Middle frontal gyrus (tissue), 1 donor: ENCODE data around the gene BBX.

Experiments used
- DNase-seq: peaks from one replicate; pipeline ENCODE4 v3.0.0-alpha.2; 2015; ENCODE audit warnings: low spot score; ENCODE audit errors: extremely low spot score

The BBX gene

DNA sequence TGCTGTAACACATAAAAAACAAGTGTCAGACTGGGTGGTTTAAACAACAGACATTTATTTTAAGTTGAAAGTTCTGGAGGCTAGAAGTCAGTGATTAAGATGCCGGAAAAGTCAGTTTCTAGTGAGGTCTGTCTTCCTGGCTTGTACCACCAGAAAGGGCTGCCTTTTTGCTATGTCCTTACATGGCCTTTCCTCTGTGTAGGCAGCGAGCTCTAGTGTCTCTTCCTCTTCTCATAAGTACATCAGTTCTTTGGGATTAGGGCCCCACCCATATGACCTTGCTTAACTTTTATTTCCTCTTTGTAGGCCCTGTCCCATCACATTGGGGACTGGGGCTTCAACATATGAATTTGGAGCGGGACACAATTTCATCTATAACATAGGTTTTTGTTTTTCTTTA is 128.0 kb downstream of the BBX start:
- no peak for DNase-seq

- no peak for DNase-seq
These were observed 129.0 kb downstream of the BBX start for GRCh38 chr3:107651782-107652181.

DNA sequence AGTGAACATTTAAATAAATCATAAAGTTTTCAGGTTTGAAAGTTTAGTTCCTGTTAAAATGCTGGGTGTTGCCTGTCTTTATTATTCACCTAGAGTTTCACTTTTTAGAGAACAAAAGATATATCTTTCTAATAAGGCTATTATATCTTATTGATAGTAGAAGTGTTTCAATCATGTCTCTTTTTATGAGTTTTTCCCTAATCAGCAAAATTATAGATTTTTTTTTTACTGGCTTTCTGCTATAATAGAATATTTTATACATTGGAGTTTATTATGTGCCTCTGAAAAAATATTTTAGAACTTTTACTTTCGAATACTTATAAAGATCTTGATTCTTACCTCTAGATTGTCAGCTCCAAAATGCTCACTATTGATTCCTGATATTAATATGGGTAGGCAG is 131.5 kb downstream of the BBX start:
- DNase-seq = no peak

GRCh38 chr3:107657971-107658370 is 135.2 kb downstream of the BBX start:
- no peak for DNase-seq

- DNase-seq = peak; percentile 15
These were observed 137.7 kb downstream of the BBX start for GRCh38 chr3:107660306-107660976.

- no peak for DNase-seq
These were observed 138.8 kb downstream of the BBX start for GRCh38 chr3:107661447-107662123.

DNA sequence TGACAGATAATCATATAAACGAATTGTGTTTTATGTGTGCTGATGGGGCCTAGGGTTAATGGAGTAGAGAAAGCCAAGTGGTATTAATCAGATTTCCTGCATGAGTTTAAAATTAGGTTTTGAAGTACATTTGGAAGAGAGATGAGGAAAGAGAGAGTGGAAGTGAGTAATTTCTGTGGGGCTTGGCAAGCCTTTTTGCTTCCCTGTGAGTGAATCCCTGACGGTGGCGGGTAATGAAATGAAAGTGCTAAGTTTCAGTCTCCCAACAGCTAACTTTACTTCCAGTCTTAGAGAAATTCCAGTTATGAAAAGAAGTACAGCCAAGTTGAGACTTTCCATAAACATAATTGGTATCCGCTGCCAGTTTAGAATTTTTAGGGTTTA is 139.4 kb downstream of the BBX start:
- no peak for DNase-seq

- no peak for DNase-seq
These were observed 139.8 kb downstream of the BBX start for GRCh38 chr3:107662586-107662985.

DNA sequence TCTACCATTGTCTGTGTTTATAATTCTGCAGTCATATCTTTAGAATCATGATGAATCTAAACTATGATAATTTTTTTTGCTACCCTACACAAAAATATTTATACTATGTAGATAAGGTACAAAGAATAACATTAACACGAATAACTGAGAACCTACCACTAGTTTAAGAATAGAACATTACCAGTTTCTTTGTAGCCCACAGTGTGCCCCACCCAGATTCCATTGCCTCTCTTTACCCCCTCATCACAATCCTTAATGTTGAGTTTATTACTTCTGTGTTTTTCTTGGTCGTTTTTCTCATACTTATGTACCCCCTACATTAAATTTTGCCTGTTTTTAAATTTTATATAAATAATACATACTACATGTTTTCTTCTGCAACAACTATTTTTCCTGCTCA is 140.5 kb downstream of the BBX start:
- DNase-seq = no peak

DNA sequence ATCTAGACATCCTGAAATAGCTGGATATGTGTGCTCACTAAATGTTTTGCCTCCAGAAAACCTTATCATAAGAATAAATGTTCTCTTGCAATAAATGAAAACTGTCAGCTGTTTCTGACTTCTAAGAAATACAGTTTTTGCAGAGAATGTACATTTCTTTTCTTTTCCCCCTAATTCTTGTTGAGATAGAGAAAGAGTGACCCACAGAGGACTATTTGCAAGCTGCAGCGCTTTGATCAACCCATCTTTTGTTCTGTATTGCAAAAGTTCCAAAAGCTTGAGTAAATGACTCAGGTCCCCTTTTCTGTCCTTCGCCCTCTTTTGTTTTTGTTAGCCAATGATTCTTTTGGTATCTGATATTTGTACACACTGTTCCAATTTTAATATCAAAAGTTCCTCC is 141.9 kb downstream of the BBX start:
- DNase-seq = no peak

GRCh38 chr3:107665351-107665750 is 142.6 kb downstream of the BBX start:
- no peak for DNase-seq

- no peak for DNase-seq
These were observed 144.1 kb downstream of the BBX start for GRCh38 chr3:107666853-107667252.

- DNase-seq = no peak
These were observed 145.7 kb downstream of the BBX start for GRCh38 chr3:107668416-107668815.

DNA sequence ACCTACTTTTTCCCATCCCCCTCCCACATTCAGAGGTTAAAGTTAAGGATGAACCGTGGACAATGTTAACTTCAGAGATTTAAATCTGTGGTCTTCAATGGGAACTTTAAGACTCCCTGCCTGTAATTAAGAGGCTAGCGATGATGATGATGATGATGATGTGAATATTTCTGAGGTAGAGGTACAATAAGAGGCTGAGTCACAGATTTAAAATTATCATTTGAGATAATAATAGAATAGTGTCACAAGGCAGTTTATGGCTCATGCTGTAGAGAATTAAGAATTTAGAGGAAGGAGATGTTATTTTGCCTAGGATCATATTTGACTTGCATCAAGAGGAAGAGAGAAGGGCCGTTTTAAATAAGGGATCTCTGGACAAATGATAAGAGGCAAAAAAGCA is 146.2 kb downstream of the BBX start:
- DNase-seq = no peak

DNA sequence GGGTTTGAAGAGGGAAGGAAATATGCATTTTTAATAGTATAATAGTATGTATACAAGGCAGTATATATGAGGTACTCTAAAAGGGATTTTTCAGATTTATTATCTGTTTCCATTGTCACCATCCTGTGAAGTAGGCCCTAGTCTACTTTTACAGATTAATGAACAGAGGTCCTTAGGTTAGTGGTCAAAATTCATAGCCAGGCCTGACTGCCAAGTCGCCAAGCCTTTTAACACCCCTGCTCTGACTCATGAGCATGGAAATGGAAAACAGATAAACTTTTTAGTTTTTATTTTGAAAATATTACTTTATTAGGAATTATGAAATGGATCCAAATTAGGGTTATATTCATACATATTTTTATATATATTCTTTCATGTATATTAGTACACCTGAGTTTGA is 146.9 kb downstream of the BBX start:
- DNase-seq = no peak

DNA sequence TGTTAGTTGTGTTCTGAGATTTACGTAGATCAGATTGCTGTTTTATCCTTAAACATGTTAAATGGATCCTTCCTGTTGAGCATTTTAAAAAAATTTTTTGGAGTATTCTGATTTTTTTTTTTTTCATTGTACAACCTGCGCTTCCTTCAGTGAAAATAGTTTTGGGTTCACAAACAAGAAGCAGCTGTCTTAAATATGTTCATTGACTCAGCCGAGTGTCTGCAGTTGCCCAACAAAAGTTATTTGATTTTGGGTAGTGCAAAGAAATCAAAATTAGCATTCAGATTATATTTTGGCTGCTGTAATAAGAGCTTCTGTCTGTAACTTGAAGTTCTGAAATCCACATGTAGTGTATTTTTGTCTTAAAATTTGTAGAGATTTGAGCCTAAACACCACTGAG is 148.2 kb downstream of the BBX start:
- DNase-seq = no peak

GRCh38 chr3:107674371-107674770 is 151.6 kb downstream of the BBX start:
- DNase-seq = peak; percentile 18

DNA sequence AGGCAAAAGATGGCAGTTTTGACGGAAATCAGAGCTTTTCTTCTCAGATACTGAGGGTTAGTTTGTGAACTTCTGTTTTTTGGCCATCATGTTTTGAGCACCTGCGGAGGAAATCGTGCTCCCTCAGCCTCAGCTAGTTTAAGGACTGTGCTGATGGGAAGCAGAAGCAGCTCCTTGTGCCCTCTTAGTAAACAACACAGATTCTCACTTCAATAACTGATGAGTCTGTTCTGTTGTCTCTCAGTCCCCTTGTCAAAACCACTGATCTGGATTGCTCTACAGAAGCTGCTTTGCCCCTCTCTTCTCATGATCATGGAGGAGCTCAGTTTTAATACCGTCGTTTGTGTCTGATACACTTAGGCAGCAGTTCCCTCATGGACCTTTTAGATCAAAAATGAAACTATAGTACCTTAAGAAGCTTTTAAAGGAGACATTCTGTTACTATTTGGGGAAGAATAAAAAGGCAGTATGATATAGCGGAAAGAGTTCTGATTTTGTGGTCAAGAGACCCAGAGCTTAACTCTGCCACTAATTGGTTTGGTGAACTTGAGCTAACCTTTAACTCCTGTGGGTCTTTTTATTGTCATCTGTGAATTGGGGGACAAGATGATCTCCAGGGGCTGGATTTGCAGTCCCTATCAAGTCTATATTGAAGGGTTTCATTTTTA is 152.6 kb downstream of the BBX start:
- DNase-seq = no peak

DNA sequence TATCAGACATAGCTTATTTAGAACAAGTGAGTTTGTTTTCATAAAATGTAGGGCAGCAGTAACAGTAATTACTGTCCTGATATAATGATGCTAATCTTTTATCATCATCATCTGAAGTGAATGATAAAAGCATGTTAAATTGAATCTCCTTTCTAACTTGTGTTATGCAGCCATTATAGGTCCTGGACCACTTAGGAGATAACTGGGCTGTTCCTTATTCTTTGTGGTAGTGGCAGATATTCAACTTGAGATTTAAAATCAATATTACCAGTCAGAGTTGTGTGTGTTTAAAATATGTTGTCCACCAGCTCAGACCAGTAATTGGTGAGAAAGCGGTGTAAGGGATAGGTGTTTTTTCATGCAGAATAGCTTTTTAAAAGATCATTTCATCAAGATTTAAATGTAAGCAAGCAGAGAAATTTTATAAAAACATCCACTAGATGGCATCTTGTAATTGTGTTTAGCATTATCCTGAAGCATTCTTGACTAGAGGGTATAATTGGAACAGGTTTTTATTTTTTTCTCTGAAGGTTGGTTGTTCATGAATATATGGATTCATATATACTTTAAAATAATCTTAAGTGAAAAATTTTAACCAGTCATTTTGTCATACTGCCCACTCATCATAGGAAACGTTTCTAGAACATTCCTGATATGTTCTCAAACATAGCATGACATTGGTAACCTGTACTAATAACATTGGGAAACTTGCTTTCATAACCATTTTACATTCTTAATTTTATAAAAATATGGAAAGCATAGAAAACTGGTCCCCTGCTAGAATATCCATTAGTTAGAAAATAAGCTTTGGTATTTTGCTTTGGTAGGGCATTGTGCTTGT is 153.9 kb downstream of the BBX start:
- peak; percentile 46 for DNase-seq

DNA sequence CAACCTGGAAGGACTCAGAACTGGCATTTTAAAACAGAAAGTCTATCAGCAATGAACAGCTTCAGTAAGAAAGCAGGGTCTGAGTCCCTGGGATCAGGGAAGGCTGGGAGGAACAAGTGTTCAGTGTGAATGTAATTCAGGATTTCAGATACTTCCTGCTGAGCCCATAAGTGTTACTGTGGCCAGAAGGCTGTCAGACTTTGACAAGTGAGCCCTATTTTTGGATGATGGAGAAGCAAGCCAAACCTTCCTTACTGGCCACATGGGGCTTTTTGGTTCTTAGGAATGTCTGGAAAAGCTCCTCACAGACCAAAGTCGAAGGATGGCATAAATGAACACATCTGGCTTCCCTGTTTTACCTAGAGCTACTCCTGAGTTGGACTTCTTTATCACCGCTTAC is 157.2 kb downstream of the BBX start:
- DNase-seq = no peak

DNA sequence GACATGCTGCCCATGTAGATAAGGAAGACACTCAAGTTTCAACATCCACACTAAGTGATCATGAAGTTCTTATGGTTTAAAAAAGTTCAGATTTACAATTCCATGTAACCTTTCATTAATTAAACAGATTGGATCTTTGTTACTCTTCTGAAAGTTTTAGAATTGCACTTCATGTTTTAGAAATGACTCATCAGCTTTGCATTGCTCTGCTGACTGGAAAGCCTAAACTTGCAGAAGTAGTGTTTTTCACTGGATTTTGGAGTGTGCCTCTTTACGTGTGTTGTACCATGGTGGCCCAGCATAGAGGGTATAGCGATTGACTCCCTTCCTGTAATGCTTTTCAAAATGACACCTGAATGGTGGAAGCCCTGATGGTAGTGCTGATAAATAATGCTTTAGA is 157.9 kb downstream of the BBX start:
- DNase-seq = no peak

DNA sequence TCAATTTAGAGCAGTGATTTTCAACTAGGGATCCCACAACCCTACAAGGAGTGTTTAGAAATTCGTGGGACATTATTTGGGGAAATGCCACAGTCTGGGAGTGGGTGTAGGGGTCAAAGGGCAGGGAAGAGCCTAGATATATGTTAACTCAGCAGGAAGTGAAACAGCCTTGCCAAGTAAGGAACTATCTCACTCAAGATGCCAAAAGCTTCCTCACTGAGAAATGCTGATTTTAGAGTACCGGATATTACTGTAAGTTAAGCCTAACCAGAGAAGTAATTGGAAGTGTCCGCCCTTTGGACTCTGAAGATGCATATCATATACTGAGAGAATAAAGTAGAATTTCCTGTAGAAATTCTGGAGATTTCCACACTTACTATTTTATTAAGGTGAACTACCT is 158.6 kb downstream of the BBX start:
- no peak for DNase-seq
